K562 (cell line): ENCODE results near the gene RGS19. TPM values are rescaled to one million over a fixed set of nuclear protein-coding genes. Genes with fewer than 3 reads are reported as not detected.

Source experiments
- ATAC-seq: fragments of 200-7000 bp; cut with Tn5 transposase; 3 replicates; pipeline ENCODE4 v1.9.1; 2020; ENCODE audit warnings: moderate library complexity
- BruUV-seq: library from RNA; stranded (reverse); fragments of 400-500 nt; replicated peaks from 2 replicates; lab custom pipeline; 2021; lab: Mats Ljungman, UMichigan
- CTCF ChIA-PET: fragments of 300-600 bp; formaldehyde crosslinking; extraction: SDS; loops from one replicate; lab custom pipeline; 2021; ENCODE audit warnings: low intra/inter-chr PET ratio; lab: Yijun Ruan, JAX
- POLR2A ChIA-PET: fragments of 300-600, 350-650 bp; sonication (Branson Sonifier 250); formaldehyde crosslinking; extraction: SDS; loops from one replicate; lab custom pipeline; 2021; ENCODE audit warnings: antibody characterized with exemption, inconsistent platforms; lab: Yijun Ruan, JAX
- DNase-seq, 4 experiments: peaks; one replicate each; pipeline versions ENCODE4 v3.0.0 to v3.0.0-alpha.2; 2011 to 2018; ENCODE audit warnings: low spot score in 3 of 4, mixed read lengths in 3 of 4; ENCODE audit errors: extremely low read depth in 1 of 4
- FAIRE-seq: peaks from 2 replicates; lab custom pipeline; 2011; peaks lifted over from hg19 to GRCh38; lab: Jason Lieb, UNC
- H2AFZ ChIP-seq: 2 replicates; pipeline ENCODE4 v1.6.0; 2011; ENCODE audit warnings: low read depth, low read length, control low read depth, inconsistent platforms
- H3K27ac ChIP-seq: fragments of 200-600 bp; 3 replicates; pipeline ENCODE4 v1.8.0; 2011; ENCODE audit warnings: low read depth, mild to moderate bottlenecking, control low read depth, inconsistent platforms, low read length, moderate library complexity, mixed read lengths; ENCODE audit errors: extremely low read depth
- H3K27me3 ChIP-seq, 2 experiments: fragments of 300-600 bp in 1 of 2; 2 replicates in 1 of 2; 3 replicates in 1 of 2; pipeline versions ENCODE4 v1.6.0 to v1.8.0; 2011; ENCODE audit warnings: inconsistent platforms in 2 of 2, low read length in 2 of 2, mild to moderate bottlenecking in 1 of 2, mixed read lengths in 1 of 2, moderate library complexity in 1 of 2; ENCODE audit not compliant: control insufficient read depth in 2 of 2, insufficient read depth in 2 of 2
- H3K36me3 ChIP-seq: fragments of 300-600 bp; 3 replicates; pipeline ENCODE4 v1.8.0; 2011; ENCODE audit warnings: mild to moderate bottlenecking, low read length, inconsistent platforms; ENCODE audit not compliant: control insufficient read depth, insufficient read depth
- H3K4me1 ChIP-seq, 2 experiments: fragments of 200-600 bp in 1 of 2; replicated peaks in 1 of 2; 2 replicates in 1 of 2; 3 replicates in 1 of 2; pipeline versions ENCODE4 v1.5.1 to v1.8.0; 2011; ENCODE audit warnings: inconsistent platforms in 2 of 2, low read length in 2 of 2, mild to moderate bottlenecking in 1 of 2, mixed read lengths in 1 of 2, moderate library complexity in 1 of 2; ENCODE audit not compliant: control insufficient read depth in 2 of 2, insufficient read depth in 2 of 2
- H3K4me2 ChIP-seq: 2 replicates; pipeline ENCODE4 v1.6.1; 2011; ENCODE audit warnings: low read length, control low read depth, inconsistent platforms, mixed read lengths; ENCODE audit not compliant: insufficient read depth
- H3K4me3 ChIP-seq: fragments of 200-600 bp; sonication (generic), shearing (Covaris generic); 2 replicates; pipeline ENCODE4 v1.5.1; 2016; ENCODE audit warnings: control low read depth, inconsistent platforms
- H3K79me2 ChIP-seq: fragments of 200-600 bp; 3 replicates; pipeline ENCODE4 v1.8.0; 2011; ENCODE audit warnings: low read length, inconsistent platforms; ENCODE audit not compliant: control insufficient read depth, insufficient read depth
- H3K9ac ChIP-seq, 2 experiments: 2 replicates each; pipeline versions ENCODE4 v1.6.0 to v1.6.1; 2011; ENCODE audit warnings: low read depth in 2 of 2, low read length in 2 of 2, control low read depth in 1 of 2, inconsistent platforms in 1 of 2, mild to moderate bottlenecking in 1 of 2, mixed read lengths in 1 of 2; ENCODE audit not compliant: insufficient read depth in 1 of 2
- H3K9me1 ChIP-seq: one replicate; pipeline ENCODE4 v1.6.0; 2011; ENCODE audit warnings: inconsistent platforms, mild to moderate bottlenecking, low read length, moderate library complexity; ENCODE audit not compliant: control insufficient read depth, insufficient read depth
- H3K9me3 ChIP-seq: replicated peaks from 2 replicates; pipeline ENCODE4 v1.5.1; 2011; ENCODE audit warnings: low read depth, low read length, inconsistent platforms; ENCODE audit not compliant: control insufficient read depth, insufficient read depth
- H4K20me1 ChIP-seq: replicated peaks from 2 replicates; pipeline ENCODE4 v1.6.1; 2011; ENCODE audit warnings: low read length, inconsistent platforms, mixed read lengths; ENCODE audit not compliant: control insufficient read depth, insufficient read depth
- NFIC ChIP-seq: fragments of 450-650 bp; IDR thresholded peaks from 2 replicates; pipeline ENCODE4 v1.6.1; 2017; ENCODE audit warnings: mild to moderate bottlenecking, inconsistent platforms
- WGBS: fragments of 100-300 bp; shearing (Covaris generic); methylation state at CpG from one replicate; pipeline ENCODE4 v1.1.6; 2016; ENCODE audit warnings: low coverage, mixed read lengths; ENCODE audit not compliant: insufficient coverage; ENCODE audit errors: missing lambda C conversion rate; 5-methylcytosine and 5-hydroxymethylcytosine counted together
- in situ Hi-C: fragments of 300-500 bp; cut with MboI; formaldehyde crosslinking; loops from 4 replicates; pipeline ENCODE4 v1.15.0; 2018; ENCODE audit warnings: inconsistent platforms, mixed read lengths
- intact Hi-C: fragments of 100-400 bp; cut with micrococcal nuclease; formaldehyde crosslinking; loops from 2 replicates; pipeline ENCODE4 v1.14.2; 2022
- polyA plus RNA-seq, 8 experiments: library from polyadenylated mRNA; depleted of rRNA in 4 of 8; stranded (reverse) in 5 of 8; unstranded in 3 of 8; fragments of >200 nt; fragmentation: Nextera tagmentation in 2 of 8; fragmentation: Illumina TruSeq in 1 of 8; extraction: Ambion mirVana in 2 of 8; extraction: Trizol in 1 of 8; gene quantifications; 2 replicates each; pipeline versions ENCODE4 v1.2.1 to v1.2.3, GENCODE V29; 2011 to 2014; ENCODE audit warnings: inconsistent platforms in 1 of 8, missing spikeins in 1 of 8
- total RNA-seq, 7 experiments: library from RNA; depleted of rRNA in 6 of 7; stranded (reverse); fragments of >200 nt in 6 of 7; fragmentation: Illumina TruSeq in 2 of 7; extraction: Trizol in 2 of 7; gene quantifications; 2 replicates each; pipeline versions ENCODE4 v1.2.1 to v1.2.3, GENCODE V29; 2011 to 2021; ENCODE audit warnings: low replicate concordance in 1 of 7
- TF ChIP-seq, protein P1 (sequence below), 2 experiments: fragments of 450-650 bp in 1 of 2; IDR thresholded peaks; 2 replicates each; pipeline ENCODE4 v1.6.1; 2011 to 2017; ENCODE audit warnings: low read depth in 2 of 2, antibody characterized with exemption in 1 of 2, borderline replicate concordance in 1 of 2, low read length in 1 of 2, mild to moderate bottlenecking in 1 of 2, mixed read lengths in 1 of 2; ENCODE audit not compliant: control insufficient read depth in 1 of 2

RGS19 gene
- total and polyA plus RNA-seq, 9 of the 15 experiments (the other 6 are each of a cell fraction or from before 2014, with no cell fraction given) = 0.41 to 23.7 (median 14.6) TPM

DNA sequence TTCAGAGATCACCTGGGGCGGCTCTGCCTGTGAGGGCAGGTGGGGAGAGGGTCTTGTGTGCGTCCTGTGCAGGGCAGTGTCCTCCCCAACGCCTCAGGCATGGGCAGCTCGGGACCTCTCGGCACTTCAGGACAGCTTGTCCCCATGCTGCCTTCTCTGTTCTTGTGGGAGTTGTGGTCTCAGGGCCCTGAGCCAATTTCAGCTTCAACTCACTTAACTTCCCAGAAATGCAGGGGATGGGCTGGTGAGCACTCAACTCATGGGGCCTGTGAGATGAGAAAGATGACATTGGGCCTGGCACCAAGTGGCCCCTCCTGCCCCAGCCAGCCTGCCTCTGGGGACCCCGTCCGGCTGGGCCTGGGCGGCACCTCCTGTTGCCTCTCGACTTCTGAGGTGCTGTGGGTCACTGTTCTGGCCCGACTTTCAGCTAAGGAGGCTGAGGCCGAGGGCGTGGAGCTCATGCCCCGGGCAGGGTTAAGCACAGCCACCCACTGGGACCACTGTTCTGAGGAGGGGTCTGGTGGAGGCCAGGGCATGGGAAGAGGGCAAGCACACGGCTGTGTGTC is 6.7 kb downstream of the RGS19 start:
- H3K27me3 ChIP-seq = no peaks in the 10 kb centered on the region
- H3K27ac ChIP-seq = no peak overlapping the region
- H3K36me3 ChIP-seq = peaks cover 8% of the 10 kb centered on the region; the same call in 1 of the 3 replicates
- H4K20me1 ChIP-seq = no peaks in the 10 kb centered on the region
- H2AFZ ChIP-seq = no peak overlapping the region
- CTCF ChIA-PET = no interaction called here
- H3K4me1 ChIP-seq = peaks cover 0 to 81% of the 10 kb centered on the region in 2 experiments; a peak in 3 of 5 replicates
- H3K79me2 ChIP-seq = no peaks in the 10 kb centered on the region
- H3K9me3 ChIP-seq = no peaks in the 10 kb centered on the region
- no peaks in the 10 kb centered on the region for H3K9me1 ChIP-seq
- DNase-seq (no peak), ATAC-seq (no peak), FAIRE-seq (no peak)
- intact Hi-C loops (no loop called here), in situ Hi-C loops (no loop called here)
- H3K4me3 ChIP-seq = no peak overlapping the region
- POLR2A ChIA-PET = interaction anchor here (0.5 to 1.5 kb wide), 4 partner anchors 8 to 15 kb away, joined by 3 to 5 read pairs (median 4); partner anchors contain the start of gene LKAAEAR1
- WGBS = 69% methylated on average over 14 of the region's 14 CpGs
- no TSS peak for BruUV-seq
- peak overlapping the region in 1 of 2 experiments; percentile 59; a peak in 2 of 4 replicates for H3K9ac ChIP-seq
- no peak overlapping the region for H3K4me2 ChIP-seq
- peak; percentile 14; the same call in 1 of the 2 replicates for TF ChIP-seq NFIC
- TF ChIP-seq, protein P1, sequence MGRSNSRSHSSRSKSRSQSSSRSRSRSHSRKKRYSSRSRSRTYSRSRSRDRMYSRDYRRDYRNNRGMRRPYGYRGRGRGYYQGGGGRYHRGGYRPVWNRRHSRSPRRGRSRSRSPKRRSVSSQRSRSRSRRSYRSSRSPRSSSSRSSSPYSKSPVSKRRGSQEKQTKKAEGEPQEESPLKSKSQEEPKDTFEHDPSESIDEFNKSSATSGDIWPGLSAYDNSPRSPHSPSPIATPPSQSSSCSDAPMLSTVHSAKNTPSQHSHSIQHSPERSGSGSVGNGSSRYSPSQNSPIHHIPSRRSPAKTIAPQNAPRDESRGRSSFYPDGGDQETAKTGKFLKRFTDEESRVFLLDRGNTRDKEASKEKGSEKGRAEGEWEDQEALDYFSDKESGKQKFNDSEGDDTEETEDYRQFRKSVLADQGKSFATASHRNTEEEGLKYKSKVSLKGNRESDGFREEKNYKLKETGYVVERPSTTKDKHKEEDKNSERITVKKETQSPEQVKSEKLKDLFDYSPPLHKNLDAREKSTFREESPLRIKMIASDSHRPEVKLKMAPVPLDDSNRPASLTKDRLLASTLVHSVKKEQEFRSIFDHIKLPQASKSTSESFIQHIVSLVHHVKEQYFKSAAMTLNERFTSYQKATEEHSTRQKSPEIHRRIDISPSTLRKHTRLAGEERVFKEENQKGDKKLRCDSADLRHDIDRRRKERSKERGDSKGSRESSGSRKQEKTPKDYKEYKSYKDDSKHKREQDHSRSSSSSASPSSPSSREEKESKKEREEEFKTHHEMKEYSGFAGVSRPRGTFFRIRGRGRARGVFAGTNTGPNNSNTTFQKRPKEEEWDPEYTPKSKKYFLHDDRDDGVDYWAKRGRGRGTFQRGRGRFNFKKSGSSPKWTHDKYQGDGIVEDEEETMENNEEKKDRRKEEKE (IDR thresholded peaks at IDR 0.05; ENCODE audit: borderline replicate concordance in 1 of 2, control insufficient read depth in 1 of 2, low read depth in 2 of 2, low read length in 1 of 2) = no peak
- TF ChIP-seq, all 486 proteins: peak for 1
